ENCODE measurements around the gene CTNND2. TPM values are rescaled to one million over a fixed set of nuclear protein-coding genes. Genes with fewer than 3 reads are reported as not detected.

Gene CTNND2
- total and polyA plus RNA-seq, 10 of the 15 experiments (the other 5 are each of a cell fraction or from before 2014, with no cell fraction given): 0.02 to 0.16 (median 0.04) TPM; not detected in 7

- H3K4me2 ChIP-seq (ENCODE audit: control insufficient read depth, insufficient read depth): no peak overlapping the region
- SMC1A ChIA-PET (ENCODE audit: uncharacterized antibody, unreplicated experiment): no interaction called here
- no peaks in the 10 kb centered on the region for H3K27me3 ChIP-seq (replicated peaks in 1 of 2; ENCODE audit: control insufficient read depth in 2 of 2, insufficient read depth in 2 of 2, low read length in 1 of 2)
- H2AFZ ChIP-seq (ENCODE audit: control insufficient read depth, low read depth, low read length): no peak overlapping the region
- BruUV-seq (replicated peaks): no TSS peak
- ATAC-seq (no peak), FAIRE-seq (no peak), DNase-seq (ENCODE audit: low read depth, low spot score) (no peak)
- in situ Hi-C loops (cut with MboI) (no loop called here), intact Hi-C loops (cut with micrococcal nuclease; ENCODE audit: unreplicated experiment) (no loop called here)
- H3K79me2 ChIP-seq (ENCODE audit: control insufficient read depth, insufficient read depth, low read length): no peaks in the 10 kb centered on the region
- WGBS (ENCODE audit: insufficient coverage, insufficient replicate concordance, low lambda C conversion rate, missing lambda C conversion rate): 6% methylated on average over 3 of the region's 3 CpGs
- no peak overlapping the region for H3K4me3 ChIP-seq
- no peak overlapping the region for H3K27ac ChIP-seq (ENCODE audit: control insufficient read depth, insufficient read depth)
- CTCF ChIA-PET: no interaction called here
- POLR2A ChIA-PET: no interaction called here
- TF ChIP-seq SMARCA5 (IDR thresholded peaks at IDR 0.05) (no peak), HSF1 (IDR thresholded peaks at IDR 0.05; ENCODE audit: low read depth, low read length) (no peak), IRF5 (IDR thresholded peaks at IDR 0.05; ENCODE audit: borderline replicate concordance) (no peak)
- no peaks in the 10 kb centered on the region for H4K20me1 ChIP-seq (ENCODE audit: control insufficient read depth, insufficient read depth)
- no peak overlapping the region for H3K9ac ChIP-seq (ENCODE audit: control insufficient read depth, insufficient read depth, low read length)
- H3K4me1 ChIP-seq (ENCODE audit: control insufficient read depth, insufficient read depth, low read length): no peaks in the 10 kb centered on the region
- H3K36me3 ChIP-seq (ENCODE audit: control insufficient read depth in 2 of 2, insufficient read depth in 2 of 2, low read length in 1 of 2): no peaks in the 10 kb centered on the region
- RAD21 ChIA-PET (ENCODE audit: unreplicated experiment): no interaction called here
- no peaks in the 10 kb centered on the region for H3K9me3 ChIP-seq (replicated peaks; ENCODE audit: control insufficient read depth, insufficient read depth, low read length)
Observed at GRCh38 chr5:11642438-11642837, 261.8 kb downstream of the CTNND2 start.

- POLR2A ChIA-PET: no interaction called here
- FAIRE-seq: no peak
- H3K4me2 ChIP-seq (ENCODE audit: control insufficient read depth, insufficient read depth): no peak overlapping the region
- no peak overlapping the region for H3K4me3 ChIP-seq
- H3K27me3 ChIP-seq (replicated peaks in 1 of 2; ENCODE audit: control insufficient read depth in 2 of 2, insufficient read depth in 2 of 2, low read length in 1 of 2): no peaks in the 10 kb centered on the region
- SMC1A ChIA-PET (ENCODE audit: uncharacterized antibody, unreplicated experiment): no interaction called here
- WGBS (ENCODE audit: insufficient coverage, insufficient replicate concordance, low lambda C conversion rate, missing lambda C conversion rate): 14% methylated on average over 4 of the region's 4 CpGs
- no TSS peak for BruUV-seq (replicated peaks)
- intact Hi-C loops (cut with micrococcal nuclease; ENCODE audit: unreplicated experiment) (no loop called here), in situ Hi-C loops (cut with MboI) (no loop called here)
- no peak overlapping the region for H2AFZ ChIP-seq (ENCODE audit: control insufficient read depth, low read depth, low read length)
- H3K9ac ChIP-seq (ENCODE audit: control insufficient read depth, insufficient read depth, low read length): no peak overlapping the region
- DNase-seq (ENCODE audit: low read depth, low spot score): no peak
- H3K27ac ChIP-seq (ENCODE audit: control insufficient read depth, insufficient read depth): no peak overlapping the region
- H3K36me3 ChIP-seq (ENCODE audit: control insufficient read depth in 2 of 2, insufficient read depth in 2 of 2, low read length in 1 of 2): no peaks in the 10 kb centered on the region
- no peaks in the 10 kb centered on the region for H3K79me2 ChIP-seq (ENCODE audit: control insufficient read depth, insufficient read depth, low read length)
- no peak for ATAC-seq
- no peaks in the 10 kb centered on the region for H4K20me1 ChIP-seq (ENCODE audit: control insufficient read depth, insufficient read depth)
- CTCF ChIA-PET: interaction anchor here (0.5 kb wide), 1 partner anchor 1151 kb away, joined by 3 read pairs; no protein-coding TSS in a partner anchor
- RAD21 ChIA-PET (ENCODE audit: unreplicated experiment): no interaction called here
- no peaks in the 10 kb centered on the region for H3K9me3 ChIP-seq (replicated peaks; ENCODE audit: control insufficient read depth, insufficient read depth, low read length)
- H3K4me1 ChIP-seq (ENCODE audit: control insufficient read depth, insufficient read depth, low read length): no peaks in the 10 kb centered on the region
- TF ChIP-seq SIX5 (IDR thresholded peaks at IDR 0.05; ENCODE audit: low read depth, low read length, severe bottlenecking) (no peak), FOXM1 (IDR thresholded peaks at IDR 0.05; ENCODE audit: low read depth, low read length) (no peak), EED (IDR thresholded peaks at IDR 0.05; ENCODE audit: low read depth) (no peak), SMAD1 (IDR thresholded peaks at IDR 0.05; ENCODE audit: low read depth, partially characterized antibody) (no peak), FOS (IDR thresholded peaks at IDR 0.05; ENCODE audit: borderline replicate concordance, extremely low read depth, insufficient read length) (no peak), NFXL1 (IDR thresholded peaks at IDR 0.05; ENCODE audit: borderline replicate concordance) (no peak), ESRRA (IDR thresholded peaks at IDR 0.05; ENCODE audit: low read length) (no peak), TCF12 (IDR thresholded peaks at IDR 0.05; ENCODE audit: low read depth, low read length) (no peak), STAT1 (conservative IDR thresholded peaks at IDR 0.05) (no peak), ZZZ3 (IDR thresholded peaks at IDR 0.05; ENCODE audit: control insufficient read depth, insufficient read length, low read depth) (no peak)
Observed at GRCh38 chr5:11640158-11640873, 263.9 kb downstream of the CTNND2 start.

Measured in GM12878 (cell line).